ENCODE results near the gene REXO1. TPM values are rescaled to one million over a fixed set of nuclear protein-coding genes. Genes with fewer than 3 reads are reported as not detected.

The REXO1 gene
- total and polyA plus RNA-seq, 2 of the 13 experiments (the other 11 are each of a cell fraction or from before 2014, with no cell fraction given) = 5.0 to 11.2 TPM

GRCh38 chr19:1812426-1813191 is 35.7 kb downstream of the REXO1 start (continued):
- TF ChIP-seq TERF1 (CRISPR knock-in tag; IDR thresholded peaks at IDR 0.05) = no peak
- TF ChIP-seq PAX8 (CRISPR knock-in tag; IDR thresholded peaks at IDR 0.05; ENCODE audit: borderline replicate concordance) = no peak
- 0 out of 2 replicates have a peak, but pooled peaks have one; percentile 60 for TF ChIP-seq ZNF343 (CRISPR knock-in tag; IDR thresholded peaks at IDR 0.05)
- TF ChIP-seq ZFP36L2 (CRISPR knock-in tag; IDR thresholded peaks at IDR 0.05) = no peak
- no peak for TF ChIP-seq NFATC3 (CRISPR knock-in tag; IDR thresholded peaks at IDR 0.05)
- TF ChIP-seq ATF3 (CRISPR knock-in tag; IDR thresholded peaks at IDR 0.05) = no peak
- no peak for TF ChIP-seq SP140L (CRISPR knock-in tag; IDR thresholded peaks at IDR 0.05; ENCODE audit: borderline replicate concordance)
- no peak for TF ChIP-seq BRF2 (CRISPR knock-in tag; IDR thresholded peaks at IDR 0.05)
- TF ChIP-seq PAXIP1 (CRISPR knock-in tag; conservative IDR thresholded peaks at IDR 0.05) = no peak; the same call in 1 of the 2 replicates
- no peak for TF ChIP-seq POLR2AphosphoS2 (IDR thresholded peaks at IDR 0.05; ENCODE audit: low read depth, low read length)
- peak; percentile 83; the same call in 1 of the 2 replicates for TF ChIP-seq MXD4 (CRISPR knock-in tag; IDR thresholded peaks at IDR 0.05)
- no peak for TF ChIP-seq ZBTB1 (CRISPR knock-in tag; IDR thresholded peaks at IDR 0.05; ENCODE audit: borderline replicate concordance)
- no peak for TF ChIP-seq RNF2 (conservative IDR thresholded peaks at IDR 0.05; ENCODE audit: low read depth)
- no peak for TF ChIP-seq ZFAT (CRISPR knock-in tag; conservative IDR thresholded peaks at IDR 0.05)
- peak; percentile 15; the same call in 1 of the 2 replicates for TF ChIP-seq FOXA3 (CRISPR knock-in tag; IDR thresholded peaks at IDR 0.05)
- no peak for TF ChIP-seq ZFP1 (CRISPR knock-in tag; IDR thresholded peaks at IDR 0.05)
- TF ChIP-seq ZNF784 (CRISPR knock-in tag; IDR thresholded peaks at IDR 0.05; ENCODE audit: borderline replicate concordance) = no peak; the same call in 1 of the 2 replicates
- peak; percentile 73 for TF ChIP-seq MAZ (IDR thresholded peaks at IDR 0.05; ENCODE audit: borderline replicate concordance, low read depth, low read length)
- peak; percentile 65; the same call in 1 of the 2 replicates for TF ChIP-seq MAZ (CRISPR knock-in tag; IDR thresholded peaks at IDR 0.05; ENCODE audit: low read depth)
- TF ChIP-seq ELF3 (CRISPR knock-in tag; IDR thresholded peaks at IDR 0.05) = peak; percentile 75
- no peak for TF ChIP-seq ZSCAN22 (CRISPR knock-in tag; IDR thresholded peaks at IDR 0.05)
- peak; percentile 66 for TF ChIP-seq HNRNPLL (IDR thresholded peaks at IDR 0.05; ENCODE audit: low read depth, low read length, poor library complexity, severe bottlenecking)

Measured in HepG2 (cell line).